ENCODE data around the gene MAMDC4. TPM values are rescaled to one million over a fixed set of nuclear protein-coding genes. Genes with fewer than 3 reads are reported as not detected.

The MAMDC4 gene
- total and polyA plus RNA-seq, 2 of the 13 experiments (the other 11 are each of a cell fraction or from before 2014, with no cell fraction given), result 6.0 to 6.8 TPM

- Histone ChIP-seq H3K9ac (ENCODE audit: insufficient read depth, low read depth, low read length) (no peak overlapping the region), H3K4me3 (replicated peaks in 1 of 3; ENCODE audit: insufficient read depth in 1 of 3, low read depth in 2 of 3, low read length in 3 of 3) (no peak overlapping the region), H3K27ac (ENCODE audit: extremely low read length, insufficient read depth, low read length) (no peak overlapping the region), H3K36me3 (replicated peaks in 1 of 2; ENCODE audit: control insufficient read depth in 1 of 2, insufficient read depth in 2 of 2, low read length in 2 of 2) (peaks cover 24 to 43% of the 10 kb centered on the region in 2 experiments; a peak in 4 of 5 replicates), H3K27me3 (ENCODE audit: control insufficient read depth in 1 of 2, insufficient read depth in 2 of 2, low read length in 2 of 2) (no peaks in the 10 kb centered on the region), H2AFZ (ENCODE audit: low read length) (no peak overlapping the region), H3K4me2 (ENCODE audit: low read depth, low read length) (no peak overlapping the region), H3K9me3 (ENCODE audit: low read length) (no peaks in the 10 kb centered on the region), H3K4me1 (ENCODE audit: insufficient read depth, low read length) (peaks cover 14% of the 10 kb centered on the region), H4K20me1 (ENCODE audit: insufficient read depth, low read length) (no peaks in the 10 kb centered on the region), H3K79me2 (ENCODE audit: insufficient read depth, low read length) (peaks cover 17% of the 10 kb centered on the region)
- intact Hi-C loops (cut with micrococcal nuclease; ENCODE audit: unreplicated experiment) (no loop called here), in situ Hi-C loops (cut with HindIII; ENCODE audit: extremely low pct_ligation_motif_present, low pct_unique_long_range_greater_than_20kb) (no loop called here)
- TF ChIP-seq TBP (CRISPR knock-in tag; IDR thresholded peaks at IDR 0.05) (no peak), AGO2 (optimal IDR thresholded peaks at IDR 0.05; ENCODE audit: low read depth, low read length) (peak; percentile 17), TGIF2 (CRISPR knock-in tag; IDR thresholded peaks at IDR 0.05) (no peak), SCMH1 (CRISPR knock-in tag; IDR thresholded peaks at IDR 0.05; ENCODE audit: borderline replicate concordance) (no peak), RBFOX2 (IDR thresholded peaks at IDR 0.05; ENCODE audit: low read depth, low read length) (peak; percentile 23; the same call in 1 of the 2 replicates), RBM22 (optimal IDR thresholded peaks at IDR 0.05; ENCODE audit: low read length) (peak; percentile 58), MED13 (CRISPR knock-in tag; IDR thresholded peaks at IDR 0.05) (no peak), POLR2G (IDR thresholded peaks at IDR 0.05; ENCODE audit: low read depth, low read length) (0 out of 2 replicates have a peak, but pooled peaks have one; percentile 16), ZNF431 (CRISPR knock-in tag; IDR thresholded peaks at IDR 0.05; ENCODE audit: borderline replicate concordance, low read depth) (no peak)
- TF ChIP-seq, protein P1, sequence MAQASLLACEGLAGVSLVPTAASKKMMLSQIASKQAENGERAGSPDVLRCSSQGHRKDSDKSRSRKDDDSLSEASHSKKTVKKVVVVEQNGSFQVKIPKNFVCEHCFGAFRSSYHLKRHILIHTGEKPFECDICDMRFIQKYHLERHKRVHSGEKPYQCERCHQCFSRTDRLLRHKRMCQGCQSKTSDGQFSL (CRISPR knock-in tag; IDR thresholded peaks at IDR 0.05), result no peak
- FAIRE-seq, result no peak
- ChIA-PET POLR2A (no interaction called here), CTCF (ENCODE audit: low intra/inter-chr PET ratio, low total read pairs) (no interaction called here)
- WGBS (ENCODE audit: low lambda C conversion rate), result 97% methylated on average over 41 of the region's 42 CpGs
- no peak for ATAC-seq
- DNase-seq (ENCODE audit: low spot score), result no peak
- no TSS peak for BruUV-seq (replicated peaks)
Measured at GRCh38 chr9:136821826-136822544, 30.2 kb upstream of the MAMDC4 start.
